Measurements from ENCODE around the gene PRKN.
"Not testable (repeated sequence)": the region's sequence is repeated elsewhere in the genome, so short reads cannot be mapped to it uniquely, and the experiment has no call there.

Gene PRKN

GRCh38 chr6:161826512-161826911, 901.1 kb downstream of the PRKN start:
- DNase-seq: no peak

- DNase-seq: not testable (repeated sequence)
Observed at GRCh38 chr6:161822204-161822603, 905.4 kb downstream of the PRKN start.

GRCh38 chr6:161817881-161818280, 909.7 kb downstream of the PRKN start:
- DNase-seq: no peak

GRCh38 chr6:161815965-161816364, 911.6 kb downstream of the PRKN start:
- DNase-seq: no peak

GRCh38 chr6:161813156-161813555, 914.4 kb downstream of the PRKN start:
- no peak for DNase-seq

GRCh38 chr6:161809971-161810370, 917.6 kb downstream of the PRKN start:
- no peak for DNase-seq

- no peak for DNase-seq
Observed at GRCh38 chr6:161804838-161805237, 922.7 kb downstream of the PRKN start.

GRCh38 chr6:161803131-161803530, 924.4 kb downstream of the PRKN start:
- DNase-seq: no peak

GRCh38 chr6:161802231-161802630, 925.3 kb downstream of the PRKN start:
- DNase-seq: no peak

GRCh38 chr6:161798844-161799394, 928.6 kb downstream of the PRKN start:
- no peak for DNase-seq

- DNase-seq: no peak
Observed at GRCh38 chr6:161796681-161797080, 930.9 kb downstream of the PRKN start.

- DNase-seq: no peak
Observed at GRCh38 chr6:161792851-161793493, 934.6 kb downstream of the PRKN start.

- no peak for DNase-seq
Observed at GRCh38 chr6:161788531-161788930, 939.0 kb downstream of the PRKN start.

- DNase-seq: no peak
Observed at GRCh38 chr6:161772176-161772575, 955.4 kb downstream of the PRKN start.

GRCh38 chr6:161761966-161762365, 965.6 kb downstream of the PRKN start:
- DNase-seq: no peak

- DNase-seq: no peak
Observed at GRCh38 chr6:161755080-161755479, 972.5 kb downstream of the PRKN start.

- DNase-seq: no peak
Observed at GRCh38 chr6:161750686-161751085, 976.9 kb downstream of the PRKN start.

- no peak for DNase-seq
Observed at GRCh38 chr6:161749576-161749975, 978.0 kb downstream of the PRKN start.

GRCh38 chr6:161748535-161749416, 978.8 kb downstream of the PRKN start:
- no peak for DNase-seq

GRCh38 chr6:161747506-161747905, 980.1 kb downstream of the PRKN start:
- no peak for DNase-seq

GRCh38 chr6:161745594-161746141, 981.9 kb downstream of the PRKN start:
- DNase-seq: no peak

- no peak for DNase-seq
Observed at GRCh38 chr6:161745128-161745527, 982.4 kb downstream of the PRKN start.

- DNase-seq: no peak
Observed at GRCh38 chr6:161744211-161745067, 983.1 kb downstream of the PRKN start.

All from stimulated activated naive CD4-positive, alpha-beta T cell treated with Interleukin-2 at 50 U/mL for 16 hours (primary cell).